ENCODE measurements around the gene H6PD.

Gene H6PD

DNA sequence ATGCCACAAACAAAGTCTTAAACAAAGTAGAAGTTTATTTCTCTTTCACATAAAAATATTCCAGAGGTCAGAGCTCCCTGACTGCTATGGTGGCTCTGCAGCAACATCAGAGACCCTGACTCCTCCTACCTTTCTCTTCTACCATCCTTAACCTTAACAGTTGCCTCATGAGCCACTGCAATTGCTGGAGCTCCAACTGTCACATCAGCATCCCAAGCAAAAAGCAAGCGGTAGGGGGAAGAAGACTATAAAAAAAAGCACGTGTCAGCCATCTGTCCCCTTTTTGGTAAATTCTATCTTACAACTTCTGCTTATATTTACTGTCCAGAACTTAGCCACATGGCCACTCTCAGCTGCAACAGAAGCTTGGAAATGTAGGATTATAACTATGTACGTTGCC, 21.8 kb upstream of the H6PD start:
- TF ChIP-seq ISL1 (CRISPR knock-in tag; IDR thresholded peaks at IDR 0.05) (no peak), ZC3H10 (CRISPR knock-in tag; IDR thresholded peaks at IDR 0.05) (no peak), BACH2 (CRISPR knock-in tag; IDR thresholded peaks at IDR 0.05; ENCODE audit: borderline replicate concordance) (no peak), GLIS3 (CRISPR knock-in tag; IDR thresholded peaks at IDR 0.05) (no peak), ZNF70 (CRISPR knock-in tag; IDR thresholded peaks at IDR 0.05) (no peak), ZFP3 (CRISPR knock-in tag; IDR thresholded peaks at IDR 0.05) (no peak)
- TF ChIP-seq, protein P1, sequence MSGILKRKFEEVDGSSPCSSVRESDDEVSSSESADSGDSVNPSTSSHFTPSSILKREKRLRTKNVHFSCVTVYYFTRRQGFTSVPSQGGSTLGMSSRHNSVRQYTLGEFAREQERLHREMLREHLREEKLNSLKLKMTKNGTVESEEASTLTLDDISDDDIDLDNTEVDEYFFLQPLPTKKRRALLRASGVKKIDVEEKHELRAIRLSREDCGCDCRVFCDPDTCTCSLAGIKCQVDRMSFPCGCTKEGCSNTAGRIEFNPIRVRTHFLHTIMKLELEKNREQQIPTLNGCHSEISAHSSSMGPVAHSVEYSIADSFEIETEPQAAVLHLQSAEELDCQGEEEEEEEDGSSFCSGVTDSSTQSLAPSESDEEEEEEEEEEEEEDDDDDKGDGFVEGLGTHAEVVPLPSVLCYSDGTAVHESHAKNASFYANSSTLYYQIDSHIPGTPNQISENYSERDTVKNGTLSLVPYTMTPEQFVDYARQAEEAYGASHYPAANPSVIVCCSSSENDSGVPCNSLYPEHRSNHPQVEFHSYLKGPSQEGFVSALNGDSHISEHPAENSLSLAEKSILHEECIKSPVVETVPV (CRISPR knock-in tag; IDR thresholded peaks at IDR 0.05): no peak
- ATAC-seq: no peak

DNA sequence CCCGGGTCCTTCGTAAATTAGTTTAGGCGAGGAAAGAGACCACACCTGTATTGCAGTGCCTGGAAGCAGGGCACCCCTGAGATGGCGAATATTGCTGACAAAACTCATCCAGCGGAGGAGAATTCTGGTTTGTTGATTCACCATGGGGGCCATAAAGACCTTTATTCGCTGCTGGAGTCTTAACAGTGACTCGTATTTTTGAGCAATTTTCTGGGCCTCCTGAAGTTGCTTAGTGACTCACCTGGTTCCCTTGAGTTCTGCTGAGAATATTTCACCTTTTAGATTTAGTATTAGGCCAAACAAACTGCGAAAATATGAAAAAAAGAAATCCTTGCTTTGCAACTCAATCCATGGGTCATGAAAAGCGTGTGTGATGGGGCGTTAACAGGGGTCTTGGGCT, 20.6 kb upstream of the H6PD start:
- TF ChIP-seq TCF4 (CRISPR knock-in tag; IDR thresholded peaks at IDR 0.05; ENCODE audit: borderline replicate concordance) (no peak), ZC3H10 (CRISPR knock-in tag; IDR thresholded peaks at IDR 0.05) (no peak), ZFP3 (CRISPR knock-in tag; IDR thresholded peaks at IDR 0.05) (no peak), PPARA (CRISPR knock-in tag; IDR thresholded peaks at IDR 0.05; ENCODE audit: borderline replicate concordance) (no peak), ZNF8 (CRISPR knock-in tag; IDR thresholded peaks at IDR 0.05) (no peak), BACH2 (CRISPR knock-in tag; IDR thresholded peaks at IDR 0.05; ENCODE audit: borderline replicate concordance) (no peak), SNAI2 (CRISPR knock-in tag; IDR thresholded peaks at IDR 0.05) (no peak), TOX (CRISPR knock-in tag; IDR thresholded peaks at IDR 0.05; ENCODE audit: borderline replicate concordance) (no peak), ARNTL (CRISPR knock-in tag; IDR thresholded peaks at IDR 0.05; ENCODE audit: borderline replicate concordance, low read depth) (no peak)
- TF ChIP-seq, protein P2, sequence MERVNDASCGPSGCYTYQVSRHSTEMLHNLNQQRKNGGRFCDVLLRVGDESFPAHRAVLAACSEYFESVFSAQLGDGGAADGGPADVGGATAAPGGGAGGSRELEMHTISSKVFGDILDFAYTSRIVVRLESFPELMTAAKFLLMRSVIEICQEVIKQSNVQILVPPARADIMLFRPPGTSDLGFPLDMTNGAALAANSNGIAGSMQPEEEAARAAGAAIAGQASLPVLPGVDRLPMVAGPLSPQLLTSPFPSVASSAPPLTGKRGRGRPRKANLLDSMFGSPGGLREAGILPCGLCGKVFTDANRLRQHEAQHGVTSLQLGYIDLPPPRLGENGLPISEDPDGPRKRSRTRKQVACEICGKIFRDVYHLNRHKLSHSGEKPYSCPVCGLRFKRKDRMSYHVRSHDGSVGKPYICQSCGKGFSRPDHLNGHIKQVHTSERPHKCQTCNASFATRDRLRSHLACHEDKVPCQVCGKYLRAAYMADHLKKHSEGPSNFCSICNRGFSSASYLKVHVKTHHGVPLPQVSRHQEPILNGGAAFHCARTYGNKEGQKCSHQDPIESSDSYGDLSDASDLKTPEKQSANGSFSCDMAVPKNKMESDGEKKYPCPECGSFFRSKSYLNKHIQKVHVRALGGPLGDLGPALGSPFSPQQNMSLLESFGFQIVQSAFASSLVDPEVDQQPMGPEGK (CRISPR knock-in tag; IDR thresholded peaks at IDR 0.05; ENCODE audit: borderline replicate concordance): no peak
- TF ChIP-seq, protein P3, sequence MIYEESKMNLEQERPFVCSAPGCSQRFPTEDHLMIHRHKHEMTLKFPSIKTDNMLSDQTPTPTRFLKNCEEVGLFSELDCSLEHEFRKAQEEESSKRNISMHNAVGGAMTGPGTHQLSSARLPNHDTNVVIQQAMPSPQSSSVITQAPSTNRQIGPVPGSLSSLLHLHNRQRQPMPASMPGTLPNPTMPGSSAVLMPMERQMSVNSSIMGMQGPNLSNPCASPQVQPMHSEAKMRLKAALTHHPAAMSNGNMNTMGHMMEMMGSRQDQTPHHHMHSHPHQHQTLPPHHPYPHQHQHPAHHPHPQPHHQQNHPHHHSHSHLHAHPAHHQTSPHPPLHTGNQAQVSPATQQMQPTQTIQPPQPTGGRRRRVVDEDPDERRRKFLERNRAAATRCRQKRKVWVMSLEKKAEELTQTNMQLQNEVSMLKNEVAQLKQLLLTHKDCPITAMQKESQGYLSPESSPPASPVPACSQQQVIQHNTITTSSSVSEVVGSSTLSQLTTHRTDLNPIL (CRISPR knock-in tag; IDR thresholded peaks at IDR 0.05; ENCODE audit: low read depth): no peak
- ATAC-seq: no peak

DNA sequence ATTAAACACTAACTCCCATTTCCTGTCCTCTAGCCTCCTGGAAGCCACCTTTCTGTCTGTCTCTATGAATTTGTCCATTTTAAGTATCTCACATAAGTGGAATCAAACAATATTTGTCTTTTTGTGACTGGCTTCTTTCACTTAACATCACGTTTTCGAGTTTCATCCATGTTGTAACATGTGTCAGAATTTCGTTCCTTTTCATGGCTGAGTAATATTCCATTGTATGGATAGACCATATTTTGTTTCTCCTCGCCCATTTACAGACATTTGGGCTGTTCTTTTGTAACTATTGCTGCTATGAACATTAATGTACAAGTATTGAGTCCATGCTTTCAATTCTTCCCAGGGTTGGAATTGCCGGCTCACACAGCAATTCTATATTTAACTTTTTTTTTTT, 15.7 kb upstream of the H6PD start:
- no peak for TF ChIP-seq ESRRG (CRISPR knock-in tag; IDR thresholded peaks at IDR 0.05)
- TF ChIP-seq SNAI2 (CRISPR knock-in tag; IDR thresholded peaks at IDR 0.05): no peak
- no peak for TF ChIP-seq GLIS3 (CRISPR knock-in tag; IDR thresholded peaks at IDR 0.05)
- TF ChIP-seq, protein P3 (CRISPR knock-in tag; IDR thresholded peaks at IDR 0.05; ENCODE audit: low read depth): no peak
- no peak for TF ChIP-seq ZFP3 (CRISPR knock-in tag; IDR thresholded peaks at IDR 0.05)
- no peak for TF ChIP-seq ZFP30 (CRISPR knock-in tag; IDR thresholded peaks at IDR 0.05)
- TF ChIP-seq, protein P4, sequence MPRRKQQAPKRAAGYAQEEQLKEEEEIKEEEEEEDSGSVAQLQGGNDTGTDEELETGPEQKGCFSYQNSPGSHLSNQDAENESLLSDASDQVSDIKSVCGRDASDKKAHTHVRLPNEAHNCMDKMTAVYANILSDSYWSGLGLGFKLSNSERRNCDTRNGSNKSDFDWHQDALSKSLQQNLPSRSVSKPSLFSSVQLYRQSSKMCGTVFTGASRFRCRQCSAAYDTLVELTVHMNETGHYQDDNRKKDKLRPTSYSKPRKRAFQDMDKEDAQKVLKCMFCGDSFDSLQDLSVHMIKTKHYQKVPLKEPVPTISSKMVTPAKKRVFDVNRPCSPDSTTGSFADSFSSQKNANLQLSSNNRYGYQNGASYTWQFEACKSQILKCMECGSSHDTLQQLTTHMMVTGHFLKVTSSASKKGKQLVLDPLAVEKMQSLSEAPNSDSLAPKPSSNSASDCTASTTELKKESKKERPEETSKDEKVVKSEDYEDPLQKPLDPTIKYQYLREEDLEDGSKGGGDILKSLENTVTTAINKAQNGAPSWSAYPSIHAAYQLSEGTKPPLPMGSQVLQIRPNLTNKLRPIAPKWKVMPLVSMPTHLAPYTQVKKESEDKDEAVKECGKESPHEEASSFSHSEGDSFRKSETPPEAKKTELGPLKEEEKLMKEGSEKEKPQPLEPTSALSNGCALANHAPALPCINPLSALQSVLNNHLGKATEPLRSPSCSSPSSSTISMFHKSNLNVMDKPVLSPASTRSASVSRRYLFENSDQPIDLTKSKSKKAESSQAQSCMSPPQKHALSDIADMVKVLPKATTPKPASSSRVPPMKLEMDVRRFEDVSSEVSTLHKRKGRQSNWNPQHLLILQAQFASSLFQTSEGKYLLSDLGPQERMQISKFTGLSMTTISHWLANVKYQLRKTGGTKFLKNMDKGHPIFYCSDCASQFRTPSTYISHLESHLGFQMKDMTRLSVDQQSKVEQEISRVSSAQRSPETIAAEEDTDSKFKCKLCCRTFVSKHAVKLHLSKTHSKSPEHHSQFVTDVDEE (CRISPR knock-in tag; IDR thresholded peaks at IDR 0.05): no peak
- TF ChIP-seq, protein P2 (CRISPR knock-in tag; IDR thresholded peaks at IDR 0.05; ENCODE audit: borderline replicate concordance): no peak
- TF ChIP-seq PPARA (CRISPR knock-in tag; IDR thresholded peaks at IDR 0.05; ENCODE audit: borderline replicate concordance): no peak
- no peak for ATAC-seq

All from SK-N-SH treated with all-trans-retinoic acid at 6 μM for 48 hours (cell line).